Liver (tissue), 9 donors: ENCODE results near the gene NLRP5. TPM values are rescaled to one million over a fixed set of nuclear protein-coding genes. Genes with fewer than 3 reads are reported as not detected.

Experiments used
- DNase-seq: peaks from one replicate; pipeline ENCODE4 v3.0.0-alpha.2; 2017; ENCODE audit warnings: low spot score
- H3K27ac ChIP-seq, 2 donors: one replicate each; pipeline ENCODE4 v1.7.0; 2013; ENCODE audit warnings: inconsistent platforms in 2 of 2, low read length in 2 of 2, control low read depth in 1 of 2, low read depth in 1 of 2, mild to moderate bottlenecking in 1 of 2
- H3K27me3 ChIP-seq, 4 donors: one replicate each; pipeline versions ENCODE4 v1.6.1 to v1.7.0; 2013; ENCODE audit warnings: low read length in 3 of 4, inconsistent platforms in 1 of 4, mild to moderate bottlenecking in 1 of 4, moderate library complexity in 1 of 4; ENCODE audit not compliant: control insufficient read depth in 4 of 4, insufficient read depth in 4 of 4
- H3K36me3 ChIP-seq, 4 donors: one replicate each; pipeline versions ENCODE4 v1.6.1 to v1.7.0; 2013; ENCODE audit warnings: low read length in 3 of 4, mild to moderate bottlenecking in 3 of 4, low read depth in 1 of 4, moderate library complexity in 1 of 4; ENCODE audit not compliant: control insufficient read depth in 4 of 4, insufficient read depth in 3 of 4
- H3K4me1 ChIP-seq, 4 donors: one replicate each; pipeline versions ENCODE4 v1.6.1 to v1.7.0; 2013; ENCODE audit warnings: low read length in 3 of 4, mild to moderate bottlenecking in 3 of 4, moderate library complexity in 1 of 4; ENCODE audit not compliant: control insufficient read depth in 4 of 4, insufficient read depth in 4 of 4
- H3K4me3 ChIP-seq, 3 donors: one replicate each; pipeline versions ENCODE4 v1.6.1 to v1.7.0; 2013; ENCODE audit warnings: low read length in 3 of 3, control low read depth in 1 of 3, low read depth in 1 of 3, mild to moderate bottlenecking in 1 of 3
- H3K9ac ChIP-seq, 2 donors: one replicate each; pipeline ENCODE4 v1.7.0; 2013; ENCODE audit warnings: low read length in 2 of 2, mild to moderate bottlenecking in 2 of 2, moderate library complexity in 2 of 2, control low read depth in 1 of 2, low read depth in 1 of 2
- H3K9me3 ChIP-seq, 4 donors: one replicate each; pipeline versions ENCODE4 v1.6.1 to v1.7.0; 2013; ENCODE audit warnings: low read length in 3 of 4; ENCODE audit not compliant: control insufficient read depth in 4 of 4
- EGR1 ChIP-seq, 2 donors: IDR thresholded peaks; 2 replicates each; pipeline ENCODE4 v1.6.1; 2016 to 2018; ENCODE audit warnings: antibody characterized with exemption in 2 of 2, low read depth in 2 of 2
- FOXA1 ChIP-seq: IDR thresholded peaks from 2 replicates; pipeline ENCODE4 v1.6.1; 2016; ENCODE audit warnings: antibody characterized with exemption
- FOXA2 ChIP-seq: IDR thresholded peaks from 2 replicates; pipeline ENCODE4 v1.6.1; 2016; ENCODE audit warnings: antibody characterized with exemption
- GABPA ChIP-seq, 2 donors: IDR thresholded peaks in 1 of 2; conservative IDR thresholded peaks in 1 of 2; 2 replicates each; pipeline ENCODE4 v1.6.1; 2016; ENCODE audit warnings: antibody characterized with exemption in 2 of 2, mild to moderate bottlenecking in 1 of 2, moderate library complexity in 1 of 2
- HNF4A ChIP-seq, 2 donors: conservative IDR thresholded peaks; 2 replicates each; pipeline ENCODE4 v1.6.1; 2016; ENCODE audit warnings: antibody characterized with exemption in 2 of 2, mild to moderate bottlenecking in 2 of 2
- JUND ChIP-seq, 2 donors: IDR thresholded peaks; 2 replicates each; pipeline ENCODE4 v1.6.1; 2016; ENCODE audit warnings: antibody characterized with exemption in 2 of 2
- NR2F2 ChIP-seq: IDR thresholded peaks from 2 replicates; pipeline ENCODE4 v1.6.1; 2016; ENCODE audit warnings: antibody characterized with exemption
- RAD21 ChIP-seq, 2 donors: IDR thresholded peaks; 2 replicates each; pipeline ENCODE4 v1.6.1; 2016; ENCODE audit warnings: antibody characterized with exemption in 2 of 2, mild to moderate bottlenecking in 2 of 2
- SP1 ChIP-seq: IDR thresholded peaks from 2 replicates; pipeline ENCODE4 v1.6.1; 2018; ENCODE audit warnings: antibody characterized with exemption, mild to moderate bottlenecking
- TAF1 ChIP-seq: conservative IDR thresholded peaks from 2 replicates; pipeline ENCODE4 v1.6.1; 2016; ENCODE audit warnings: antibody characterized with exemption, mild to moderate bottlenecking
- YY1 ChIP-seq: IDR thresholded peaks from 2 replicates; pipeline ENCODE4 v1.6.1; 2016; ENCODE audit warnings: antibody characterized with exemption, mild to moderate bottlenecking
- WGBS: extraction: QIAGEN DNeasy Blood & Tissue Kit; methylation state at CpG from one replicate; pipeline ENCODE4 v1.1.7; 2013; 5-methylcytosine and 5-hydroxymethylcytosine counted together
- polyA plus RNA-seq, 2 donors: library from polyadenylated mRNA; stranded (reverse) in 1 of 2; unstranded in 1 of 2; fragments of 200-250 nt in 1 of 2; fragments of >200 nt in 1 of 2; fragmentation: Nextera tagmentation in 1 of 2; extraction: Ambion mirVana in 1 of 2; gene quantifications; one replicate each; pipeline versions ENCODE4 v1.2.1 to v1.2.3, GENCODE V29; 2013 to 2015
- total RNA-seq, 2 donors: library from RNA; depleted of rRNA; stranded (reverse); fragments of >200 nt; gene quantifications; one replicate each; pipeline ENCODE4 v1.2.3, GENCODE V29; 2014
- TF ChIP-seq, protein P1 (sequence below): IDR thresholded peaks from 2 replicates; pipeline ENCODE4 v1.6.1; 2016; ENCODE audit warnings: antibody characterized with exemption
- TF ChIP-seq, protein P2 (sequence below): IDR thresholded peaks from 2 replicates; pipeline ENCODE4 v1.6.1; 2016; ENCODE audit warnings: antibody characterized with exemption
- TF ChIP-seq, protein P3 (sequence below): IDR thresholded peaks from 2 replicates; pipeline ENCODE4 v1.6.1; 2016; ENCODE audit warnings: antibody characterized with exemption, mild to moderate bottlenecking
- TF ChIP-seq, protein P4 (sequence below): fragments of 150-350 bp; IDR thresholded peaks from 2 replicates; pipeline ENCODE4 v1.5.1; 2017; ENCODE audit warnings: improper control_type of control experiment, low read depth, low read length; ENCODE audit not compliant: missing input control
- TF ChIP-seq, protein P5 (sequence below): IDR thresholded peaks from 2 replicates; pipeline ENCODE4 v1.6.1; 2016; ENCODE audit warnings: antibody characterized with exemption
- donor health status: healthy.
- donor health status: healthy.
- donor health status: healthy.
- donor health status: healthy.
- donor health status: healthy.

Gene NLRP5
- total and polyA plus RNA-seq, 4 donors, result not detected

DNA sequence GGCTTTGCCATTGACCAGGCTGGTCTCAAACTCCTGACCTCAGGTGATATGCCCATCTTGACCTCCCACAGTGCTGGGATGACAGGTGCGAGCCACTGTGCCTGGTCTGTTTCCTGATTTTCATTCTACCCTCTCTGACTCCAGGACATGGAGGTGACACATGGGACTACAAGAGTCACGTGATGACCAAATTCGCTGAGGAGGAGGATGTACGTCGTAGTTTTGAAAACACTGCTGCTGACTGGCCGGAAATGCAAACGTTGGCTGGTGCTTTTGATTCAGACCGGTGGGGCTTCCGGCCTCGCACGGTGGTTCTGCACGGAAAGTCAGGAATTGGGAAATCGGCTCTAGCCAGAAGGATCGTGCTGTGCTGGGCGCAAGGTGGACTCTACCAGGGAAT lies 40.2 kb downstream of the NLRP5 start:
- no peak for DNase-seq
- WGBS, result 90% methylated on average over 15 of the region's 15 CpGs
- TF ChIP-seq SP1, result no peak
- no peak for TF ChIP-seq FOXA1
- TF ChIP-seq, protein P1, sequence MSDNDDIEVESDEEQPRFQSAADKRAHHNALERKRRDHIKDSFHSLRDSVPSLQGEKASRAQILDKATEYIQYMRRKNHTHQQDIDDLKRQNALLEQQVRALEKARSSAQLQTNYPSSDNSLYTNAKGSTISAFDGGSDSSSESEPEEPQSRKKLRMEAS, result no peak
- TF ChIP-seq, protein P2, sequence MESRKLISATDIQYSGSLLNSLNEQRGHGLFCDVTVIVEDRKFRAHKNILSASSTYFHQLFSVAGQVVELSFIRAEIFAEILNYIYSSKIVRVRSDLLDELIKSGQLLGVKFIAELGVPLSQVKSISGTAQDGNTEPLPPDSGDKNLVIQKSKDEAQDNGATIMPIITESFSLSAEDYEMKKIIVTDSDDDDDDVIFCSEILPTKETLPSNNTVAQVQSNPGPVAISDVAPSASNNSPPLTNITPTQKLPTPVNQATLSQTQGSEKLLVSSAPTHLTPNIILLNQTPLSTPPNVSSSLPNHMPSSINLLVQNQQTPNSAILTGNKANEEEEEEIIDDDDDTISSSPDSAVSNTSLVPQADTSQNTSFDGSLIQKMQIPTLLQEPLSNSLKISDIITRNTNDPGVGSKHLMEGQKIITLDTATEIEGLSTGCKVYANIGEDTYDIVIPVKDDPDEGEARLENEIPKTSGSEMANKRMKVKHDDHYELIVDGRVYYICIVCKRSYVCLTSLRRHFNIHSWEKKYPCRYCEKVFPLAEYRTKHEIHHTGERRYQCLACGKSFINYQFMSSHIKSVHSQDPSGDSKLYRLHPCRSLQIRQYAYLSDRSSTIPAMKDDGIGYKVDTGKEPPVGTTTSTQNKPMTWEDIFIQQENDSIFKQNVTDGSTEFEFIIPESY, result no peak
- TF ChIP-seq, protein P3, sequence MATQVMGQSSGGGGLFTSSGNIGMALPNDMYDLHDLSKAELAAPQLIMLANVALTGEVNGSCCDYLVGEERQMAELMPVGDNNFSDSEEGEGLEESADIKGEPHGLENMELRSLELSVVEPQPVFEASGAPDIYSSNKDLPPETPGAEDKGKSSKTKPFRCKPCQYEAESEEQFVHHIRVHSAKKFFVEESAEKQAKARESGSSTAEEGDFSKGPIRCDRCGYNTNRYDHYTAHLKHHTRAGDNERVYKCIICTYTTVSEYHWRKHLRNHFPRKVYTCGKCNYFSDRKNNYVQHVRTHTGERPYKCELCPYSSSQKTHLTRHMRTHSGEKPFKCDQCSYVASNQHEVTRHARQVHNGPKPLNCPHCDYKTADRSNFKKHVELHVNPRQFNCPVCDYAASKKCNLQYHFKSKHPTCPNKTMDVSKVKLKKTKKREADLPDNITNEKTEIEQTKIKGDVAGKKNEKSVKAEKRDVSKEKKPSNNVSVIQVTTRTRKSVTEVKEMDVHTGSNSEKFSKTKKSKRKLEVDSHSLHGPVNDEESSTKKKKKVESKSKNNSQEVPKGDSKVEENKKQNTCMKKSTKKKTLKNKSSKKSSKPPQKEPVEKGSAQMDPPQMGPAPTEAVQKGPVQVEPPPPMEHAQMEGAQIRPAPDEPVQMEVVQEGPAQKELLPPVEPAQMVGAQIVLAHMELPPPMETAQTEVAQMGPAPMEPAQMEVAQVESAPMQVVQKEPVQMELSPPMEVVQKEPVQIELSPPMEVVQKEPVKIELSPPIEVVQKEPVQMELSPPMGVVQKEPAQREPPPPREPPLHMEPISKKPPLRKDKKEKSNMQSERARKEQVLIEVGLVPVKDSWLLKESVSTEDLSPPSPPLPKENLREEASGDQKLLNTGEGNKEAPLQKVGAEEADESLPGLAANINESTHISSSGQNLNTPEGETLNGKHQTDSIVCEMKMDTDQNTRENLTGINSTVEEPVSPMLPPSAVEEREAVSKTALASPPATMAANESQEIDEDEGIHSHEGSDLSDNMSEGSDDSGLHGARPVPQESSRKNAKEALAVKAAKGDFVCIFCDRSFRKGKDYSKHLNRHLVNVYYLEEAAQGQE, result no peak
- TF ChIP-seq GABPA (IDR thresholded peaks at IDR 0.05 in 1 of 2, conservative IDR thresholded peaks at IDR 0.05 in 1 of 2), result no peak
- no peak for TF ChIP-seq HNF4A (conservative IDR thresholded peaks at IDR 0.05)
- TF ChIP-seq, protein P4, sequence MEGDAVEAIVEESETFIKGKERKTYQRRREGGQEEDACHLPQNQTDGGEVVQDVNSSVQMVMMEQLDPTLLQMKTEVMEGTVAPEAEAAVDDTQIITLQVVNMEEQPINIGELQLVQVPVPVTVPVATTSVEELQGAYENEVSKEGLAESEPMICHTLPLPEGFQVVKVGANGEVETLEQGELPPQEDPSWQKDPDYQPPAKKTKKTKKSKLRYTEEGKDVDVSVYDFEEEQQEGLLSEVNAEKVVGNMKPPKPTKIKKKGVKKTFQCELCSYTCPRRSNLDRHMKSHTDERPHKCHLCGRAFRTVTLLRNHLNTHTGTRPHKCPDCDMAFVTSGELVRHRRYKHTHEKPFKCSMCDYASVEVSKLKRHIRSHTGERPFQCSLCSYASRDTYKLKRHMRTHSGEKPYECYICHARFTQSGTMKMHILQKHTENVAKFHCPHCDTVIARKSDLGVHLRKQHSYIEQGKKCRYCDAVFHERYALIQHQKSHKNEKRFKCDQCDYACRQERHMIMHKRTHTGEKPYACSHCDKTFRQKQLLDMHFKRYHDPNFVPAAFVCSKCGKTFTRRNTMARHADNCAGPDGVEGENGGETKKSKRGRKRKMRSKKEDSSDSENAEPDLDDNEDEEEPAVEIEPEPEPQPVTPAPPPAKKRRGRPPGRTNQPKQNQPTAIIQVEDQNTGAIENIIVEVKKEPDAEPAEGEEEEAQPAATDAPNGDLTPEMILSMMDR, result no peak
- TF ChIP-seq, protein P5, sequence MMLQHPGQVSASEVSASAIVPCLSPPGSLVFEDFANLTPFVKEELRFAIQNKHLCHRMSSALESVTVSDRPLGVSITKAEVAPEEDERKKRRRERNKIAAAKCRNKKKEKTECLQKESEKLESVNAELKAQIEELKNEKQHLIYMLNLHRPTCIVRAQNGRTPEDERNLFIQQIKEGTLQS, result no peak
- TF ChIP-seq YY1, result no peak
- TF ChIP-seq RAD21 (IDR thresholded peaks at IDR 0.05), result no peak
- TF ChIP-seq EGR1 (IDR thresholded peaks at IDR 0.05; ENCODE audit: low read depth in 2 of 2), result no peak
- no peak for TF ChIP-seq NR2F2
- TF ChIP-seq JUND (IDR thresholded peaks at IDR 0.05), result no peak
- Histone ChIP-seq H3K27ac (no peak overlapping the region), H3K4me3 (no peak overlapping the region), H3K9ac (no peak overlapping the region), H3K4me1 (no peaks in the 10 kb centered on the region), H3K36me3 (no peaks in the 10 kb centered on the region), H3K9me3 (peaks cover 0 to 5% (median 2%) of the 10 kb centered on the region in 4 donors), H3K27me3 (no peaks in the 10 kb centered on the region)

DNA sequence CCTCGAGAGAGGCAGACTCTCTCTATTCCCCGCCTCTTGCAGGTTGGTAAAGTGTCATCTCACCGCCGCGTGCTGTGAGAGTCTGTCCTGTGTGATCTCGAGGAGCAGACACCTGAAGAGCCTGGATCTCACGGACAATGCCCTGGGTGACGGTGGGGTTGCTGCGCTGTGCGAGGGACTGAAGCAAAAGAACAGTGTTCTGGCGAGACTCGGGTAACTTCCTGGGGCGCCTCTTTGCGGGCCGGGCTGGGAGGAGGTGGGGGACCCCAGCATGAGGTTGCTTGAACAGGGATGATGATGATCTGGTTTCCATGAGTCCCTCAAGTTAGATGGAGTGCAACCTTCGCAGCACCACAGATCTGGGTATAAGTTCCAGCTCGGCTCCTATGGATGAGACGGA lies 67.0 kb downstream of the NLRP5 start:
- no peaks in the 10 kb centered on the region for H3K36me3 ChIP-seq
- 83% methylated on average over 18 of the region's 18 CpGs for WGBS
- H3K9me3 ChIP-seq, result no peaks in the 10 kb centered on the region
- no peak overlapping the region for H3K4me3 ChIP-seq
- no peak for TF ChIP-seq EGR1 (IDR thresholded peaks at IDR 0.05; ENCODE audit: low read depth in 2 of 2)
- TF ChIP-seq FOXA1, result no peak
- TF ChIP-seq, protein P1, result no peak
- TF ChIP-seq TAF1, result no peak
- no peak for TF ChIP-seq YY1
- TF ChIP-seq, protein P3, result no peak
- TF ChIP-seq RAD21 (IDR thresholded peaks at IDR 0.05), result no peak
- TF ChIP-seq, protein P2, result no peak
- no peak for TF ChIP-seq FOXA2
- no peak for DNase-seq
- no peak overlapping the region for H3K9ac ChIP-seq
- no peaks in the 10 kb centered on the region for H3K4me1 ChIP-seq
- H3K27me3 ChIP-seq, result no peaks in the 10 kb centered on the region
- no peak overlapping the region for H3K27ac ChIP-seq
